Suprapubic skin (tissue), 4 donors: ENCODE results near the gene SLC17A2. TPM values are rescaled to one million over a fixed set of nuclear protein-coding genes. Genes with fewer than 3 reads are reported as not detected.

Experiments used
- DNase-seq, 2 donors: peaks; one replicate each; pipeline ENCODE4 v3.0.0-alpha.2; 2019; ENCODE audit warnings: low spot score in 2 of 2
- H3K27ac ChIP-seq: fragments of 200-600 bp; sonication (generic); one replicate; pipeline ENCODE4 v1.5.1; 2019
- H3K27me3 ChIP-seq: fragments of 200-600 bp; sonication (generic); one replicate; pipeline ENCODE4 v1.5.1; 2019
- H3K36me3 ChIP-seq: fragments of 200-600 bp; sonication (generic); one replicate; pipeline ENCODE4 v1.5.1; 2019
- H3K4me1 ChIP-seq: fragments of 200-600 bp; sonication (generic); one replicate; pipeline ENCODE4 v1.5.1; 2019
- H3K4me3 ChIP-seq: fragments of 200-600 bp; sonication (generic); one replicate; pipeline ENCODE4 v1.5.1; 2019; ENCODE audit warnings: mild to moderate bottlenecking
- H3K9me3 ChIP-seq: fragments of 200-600 bp; sonication (generic); one replicate; pipeline ENCODE4 v1.5.1; 2019
- EP300 ChIP-seq: sonication (generic); formaldehyde crosslinking; IDR thresholded peaks from one replicate; pipeline ENCODE4 v1.6.1; 2017; ENCODE audit warnings: antibody characterized with exemption
- POLR2A ChIP-seq, 2 donors: fragments of 450-650 bp; IDR thresholded peaks; one replicate each; pipeline ENCODE4 v1.6.1; 2017; ENCODE audit warnings: antibody characterized with exemption in 2 of 2, mild to moderate bottlenecking in 2 of 2, moderate library complexity in 2 of 2
- POLR2AphosphoS5 ChIP-seq, 3 donors: sonication (generic); formaldehyde crosslinking; IDR thresholded peaks; one replicate each; pipeline ENCODE4 v1.6.1; 2017; ENCODE audit warnings: antibody characterized with exemption in 3 of 3
- WGBS: methylation state at CpG from one replicate; pipeline ENCODE4 v1.1.5; 2018; 5-methylcytosine and 5-hydroxymethylcytosine counted together
- total RNA-seq, 4 donors: library from RNA; depleted of rRNA; stranded (reverse); fragments of >200 nt; gene quantifications; one replicate each; pipeline ENCODE4 v1.1.0, GENCODE V29; 2016
- TF ChIP-seq, protein P1 (sequence below), 2 donors: fragments of 200-600 bp in 1 of 2; fragments of 450-650 bp in 1 of 2; sonication (generic) in 1 of 2; IDR thresholded peaks; one replicate each; pipeline ENCODE4 v1.5.1; 2016 to 2019; ENCODE audit warnings: antibody characterized with exemption in 2 of 2, mild to moderate bottlenecking in 1 of 2, moderate library complexity in 1 of 2

SLC17A2 gene
- total RNA-seq, 4 donors from 2014 or later: not detected

DNA sequence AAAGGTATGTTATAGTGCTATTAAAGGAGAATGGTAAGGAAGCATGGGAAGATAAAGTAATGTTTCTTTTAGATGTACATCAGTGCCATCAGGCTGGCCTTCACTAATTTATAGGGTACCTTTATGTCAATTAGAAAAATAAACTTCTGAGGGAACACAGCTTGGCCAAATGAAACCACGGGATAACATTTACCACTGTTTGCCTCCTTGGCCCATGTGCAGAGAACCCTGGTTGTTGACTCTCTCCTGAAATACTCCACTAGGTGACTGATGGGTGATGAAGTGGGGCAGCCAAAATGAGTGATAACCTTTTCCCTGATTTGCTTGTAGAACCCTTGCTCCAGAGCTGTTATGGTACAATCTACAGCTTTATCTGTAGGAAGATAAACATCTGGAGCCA is 41.6 kb upstream of the SLC17A2 start:
- 95% methylated on average over 1 of the region's 1 CpG for WGBS
- Histone ChIP-seq H3K27ac (peak overlapping the region; percentile 57), H3K4me3 (no peak overlapping the region), H3K27me3 (no peaks in the 10 kb centered on the region), H3K4me1 (peaks cover 40% of the 10 kb centered on the region), H3K9me3 (no peaks in the 10 kb centered on the region), H3K36me3 (peaks cover 88% of the 10 kb centered on the region)
- no peak for DNase-seq
- no peak for TF ChIP-seq POLR2AphosphoS5 (IDR thresholded peaks at IDR 0.05)
- TF ChIP-seq, protein P1, sequence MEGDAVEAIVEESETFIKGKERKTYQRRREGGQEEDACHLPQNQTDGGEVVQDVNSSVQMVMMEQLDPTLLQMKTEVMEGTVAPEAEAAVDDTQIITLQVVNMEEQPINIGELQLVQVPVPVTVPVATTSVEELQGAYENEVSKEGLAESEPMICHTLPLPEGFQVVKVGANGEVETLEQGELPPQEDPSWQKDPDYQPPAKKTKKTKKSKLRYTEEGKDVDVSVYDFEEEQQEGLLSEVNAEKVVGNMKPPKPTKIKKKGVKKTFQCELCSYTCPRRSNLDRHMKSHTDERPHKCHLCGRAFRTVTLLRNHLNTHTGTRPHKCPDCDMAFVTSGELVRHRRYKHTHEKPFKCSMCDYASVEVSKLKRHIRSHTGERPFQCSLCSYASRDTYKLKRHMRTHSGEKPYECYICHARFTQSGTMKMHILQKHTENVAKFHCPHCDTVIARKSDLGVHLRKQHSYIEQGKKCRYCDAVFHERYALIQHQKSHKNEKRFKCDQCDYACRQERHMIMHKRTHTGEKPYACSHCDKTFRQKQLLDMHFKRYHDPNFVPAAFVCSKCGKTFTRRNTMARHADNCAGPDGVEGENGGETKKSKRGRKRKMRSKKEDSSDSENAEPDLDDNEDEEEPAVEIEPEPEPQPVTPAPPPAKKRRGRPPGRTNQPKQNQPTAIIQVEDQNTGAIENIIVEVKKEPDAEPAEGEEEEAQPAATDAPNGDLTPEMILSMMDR (IDR thresholded peaks at IDR 0.05): no peak
- no peak for TF ChIP-seq EP300
- TF ChIP-seq POLR2A (IDR thresholded peaks at IDR 0.05): no peak

DNA sequence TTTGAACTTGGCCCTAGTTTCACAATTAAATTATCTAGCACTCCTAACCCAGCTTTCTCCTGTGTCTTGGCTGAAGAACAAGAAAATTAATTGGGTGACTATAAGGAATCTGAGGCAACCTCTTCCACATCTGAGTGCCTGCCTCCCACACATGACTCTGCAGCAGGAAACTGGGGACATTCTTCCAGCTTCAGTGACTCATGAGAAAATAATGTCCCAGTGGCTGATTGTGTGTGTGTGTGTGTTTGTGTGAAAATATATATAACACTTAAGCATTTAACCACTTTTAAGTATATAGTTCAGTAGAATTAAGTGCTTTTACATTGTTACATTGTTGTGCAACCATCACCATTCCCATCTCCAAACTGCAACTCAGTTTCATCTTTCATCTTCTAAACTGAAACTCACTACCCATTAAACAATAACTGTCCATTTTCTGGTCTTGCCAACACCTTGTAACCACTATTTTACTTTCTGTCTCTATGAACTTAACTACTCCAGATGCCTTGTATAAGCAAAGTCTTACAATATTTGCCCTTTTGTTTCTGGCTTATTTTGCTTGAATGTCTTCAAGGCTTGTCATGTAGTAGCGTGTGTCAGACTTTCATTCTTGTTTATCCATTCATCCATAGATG is 40.8 kb upstream of the SLC17A2 start:
- Histone ChIP-seq H3K27me3 (no peaks in the 10 kb centered on the region), H3K9me3 (no peaks in the 10 kb centered on the region), H3K27ac (peak overlapping the region; percentile 57), H3K4me1 (peaks cover 48% of the 10 kb centered on the region), H3K4me3 (no peak overlapping the region), H3K36me3 (peaks cover 88% of the 10 kb centered on the region)
- DNase-seq: no peak
- 94% methylated on average over 1 of the region's 1 CpG for WGBS
- TF ChIP-seq, protein P1 (IDR thresholded peaks at IDR 0.05): no peak
- TF ChIP-seq POLR2AphosphoS5 (IDR thresholded peaks at IDR 0.05): no peak
- TF ChIP-seq EP300: no peak
- no peak for TF ChIP-seq POLR2A (IDR thresholded peaks at IDR 0.05)

DNA sequence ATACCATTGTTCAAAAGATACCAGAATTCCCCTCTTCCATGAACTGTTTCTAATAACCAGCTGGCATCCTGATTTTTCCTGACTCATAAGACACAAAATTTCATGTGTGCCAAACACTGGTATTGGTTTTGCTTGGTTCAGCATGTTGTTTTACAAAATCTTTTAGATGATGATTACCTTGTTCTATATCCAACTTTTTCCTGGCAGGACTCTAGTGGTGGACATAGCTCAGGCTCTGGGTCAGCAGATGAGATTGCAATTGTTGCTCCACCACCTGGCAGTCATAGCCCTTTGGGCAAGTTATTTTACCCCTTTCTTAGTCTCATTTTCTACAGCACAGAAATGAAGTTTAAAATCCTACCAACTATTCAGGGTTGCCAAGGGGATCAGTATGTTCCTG is 38.3 kb upstream of the SLC17A2 start:
- Histone ChIP-seq H3K27me3 (no peaks in the 10 kb centered on the region), H3K9me3 (no peaks in the 10 kb centered on the region), H3K4me1 (peaks cover 74% of the 10 kb centered on the region), H3K36me3 (peaks cover 68% of the 10 kb centered on the region), H3K27ac (no peak overlapping the region), H3K4me3 (no peak overlapping the region)
- TF ChIP-seq POLR2A (IDR thresholded peaks at IDR 0.05) (no peak), EP300 (no peak), POLR2AphosphoS5 (IDR thresholded peaks at IDR 0.05) (no peak)
- TF ChIP-seq, protein P1 (IDR thresholded peaks at IDR 0.05): no peak
- no peak for DNase-seq

DNA sequence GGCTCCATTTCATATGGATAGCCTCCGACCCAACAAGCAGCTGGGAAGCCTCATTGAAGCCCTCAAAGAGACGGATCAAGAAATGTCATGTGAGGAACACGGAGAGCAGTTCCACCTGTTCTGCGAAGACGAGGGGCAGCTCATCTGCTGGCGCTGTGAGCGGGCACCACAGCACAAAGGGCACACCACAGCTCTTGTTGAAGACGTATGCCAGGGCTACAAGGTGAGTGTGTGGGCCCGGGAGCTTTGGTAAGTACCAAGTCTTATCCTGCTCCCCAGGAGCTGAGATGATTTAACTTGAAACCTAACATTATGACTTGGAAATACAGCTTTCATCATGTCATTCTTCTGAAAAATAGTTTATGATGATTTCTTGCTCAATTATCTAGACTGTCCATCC is 36.2 kb upstream of the SLC17A2 start:
- Histone ChIP-seq H3K4me3 (no peak overlapping the region), H3K27ac (no peak overlapping the region), H3K36me3 (peaks cover 48% of the 10 kb centered on the region), H3K9me3 (no peaks in the 10 kb centered on the region), H3K4me1 (peaks cover 87% of the 10 kb centered on the region), H3K27me3 (no peaks in the 10 kb centered on the region)
- TF ChIP-seq, protein P1 (IDR thresholded peaks at IDR 0.05): no peak
- DNase-seq: no peak
- WGBS: 93% methylated on average over 9 of the region's 9 CpGs

DNA sequence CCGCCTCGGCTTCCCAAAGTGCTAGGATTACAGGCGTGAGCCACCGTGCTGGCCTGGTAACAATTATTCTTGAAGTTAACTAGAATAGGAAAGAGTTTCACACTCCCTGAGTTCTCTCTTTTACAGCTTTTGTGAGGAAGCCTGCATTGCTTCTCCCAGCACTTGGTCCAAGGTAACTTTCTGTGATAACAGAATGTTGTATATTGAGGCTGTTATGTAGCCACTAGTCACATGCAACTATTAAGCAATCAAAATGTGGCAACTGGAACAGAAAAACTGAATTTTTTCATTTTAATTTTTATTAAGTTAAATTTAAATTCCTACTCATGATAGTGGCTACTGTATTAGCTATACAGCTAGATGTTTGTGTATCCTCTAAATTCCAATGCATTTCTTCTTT is 34.6 kb upstream of the SLC17A2 start:
- H3K4me1 ChIP-seq: peaks cover 76% of the 10 kb centered on the region
- no peaks in the 10 kb centered on the region for H3K9me3 ChIP-seq
- peaks cover 33% of the 10 kb centered on the region for H3K36me3 ChIP-seq
- no peak overlapping the region for H3K4me3 ChIP-seq
- H3K27ac ChIP-seq: no peak overlapping the region
- TF ChIP-seq, protein P1 (IDR thresholded peaks at IDR 0.05): no peak
- TF ChIP-seq EP300: no peak
- TF ChIP-seq POLR2A (IDR thresholded peaks at IDR 0.05): no peak
- no peak for TF ChIP-seq POLR2AphosphoS5 (IDR thresholded peaks at IDR 0.05)
- no peaks in the 10 kb centered on the region for H3K27me3 ChIP-seq
- WGBS: 97% methylated on average over 4 of the region's 4 CpGs
- no peak for DNase-seq
